NCI-H774 (cell line): Measurements from ENCODE around the gene GPR101.

Experiments
- DNase-seq: peaks from one replicate; lab custom pipeline; 2025; lab: John Stamatoyannopoulos, UW

Gene GPR101, protein sequence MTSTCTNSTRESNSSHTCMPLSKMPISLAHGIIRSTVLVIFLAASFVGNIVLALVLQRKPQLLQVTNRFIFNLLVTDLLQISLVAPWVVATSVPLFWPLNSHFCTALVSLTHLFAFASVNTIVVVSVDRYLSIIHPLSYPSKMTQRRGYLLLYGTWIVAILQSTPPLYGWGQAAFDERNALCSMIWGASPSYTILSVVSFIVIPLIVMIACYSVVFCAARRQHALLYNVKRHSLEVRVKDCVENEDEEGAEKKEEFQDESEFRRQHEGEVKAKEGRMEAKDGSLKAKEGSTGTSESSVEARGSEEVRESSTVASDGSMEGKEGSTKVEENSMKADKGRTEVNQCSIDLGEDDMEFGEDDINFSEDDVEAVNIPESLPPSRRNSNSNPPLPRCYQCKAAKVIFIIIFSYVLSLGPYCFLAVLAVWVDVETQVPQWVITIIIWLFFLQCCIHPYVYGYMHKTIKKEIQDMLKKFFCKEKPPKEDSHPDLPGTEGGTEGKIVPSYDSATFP

GRCh38 chrX:137033774-137034507 is at the start of gene GPR101:
TSS of gene GPR101 (minus strand) at chrX:137033995. CDS start at chrX:137031674, 2,321 bp downstream.
- DNase-seq, result no peak

- no peak for DNase-seq
Observed at GRCh38 chrX:137081239-137081638, 47.4 kb upstream of the GPR101 start.

GRCh38 chrX:137072396-137072795 is 38.6 kb upstream of the GPR101 start:
- no peak for DNase-seq

DNA sequence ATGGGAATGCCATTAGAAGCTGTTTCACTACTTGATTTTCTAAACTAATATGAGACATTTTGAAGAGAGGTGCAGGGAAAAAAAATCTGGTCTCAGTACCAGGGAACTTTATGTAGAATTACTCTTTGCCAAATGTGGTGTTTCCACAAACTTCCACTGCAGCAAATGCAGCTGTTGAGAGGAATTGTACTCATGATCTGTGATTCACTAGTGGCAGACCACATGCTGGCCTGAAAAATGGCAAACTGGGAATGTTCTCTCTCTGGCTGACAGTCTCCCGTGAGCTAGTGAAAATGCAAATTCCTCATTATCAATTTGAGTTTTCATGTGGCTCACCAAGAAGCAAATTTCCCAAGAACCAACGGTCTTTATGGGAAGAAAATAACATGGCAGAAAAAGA is 37.8 kb upstream of the GPR101 start:
- no peak for DNase-seq

DNA sequence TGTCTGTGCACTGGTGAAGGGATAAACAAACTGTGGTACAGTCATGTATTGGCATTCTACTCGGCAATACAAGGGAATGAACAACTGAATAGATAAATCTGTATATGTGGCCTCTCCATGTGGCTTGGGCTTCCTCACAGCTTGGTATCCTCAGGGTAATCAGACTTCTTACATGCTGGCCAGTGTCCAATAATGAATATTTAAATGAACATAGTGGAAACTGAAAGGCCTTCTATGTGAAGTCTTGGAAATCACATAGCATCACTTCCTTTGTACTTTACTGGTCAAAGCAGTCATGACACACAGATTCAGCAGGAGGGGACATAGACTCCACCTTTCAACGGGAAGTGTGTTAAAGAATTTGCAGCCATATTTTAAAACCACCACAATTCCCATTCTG is 33.4 kb upstream of the GPR101 start:
- no peak for DNase-seq

- peak; percentile 83 for DNase-seq
Observed at GRCh38 chrX:137062915-137063617, 29.3 kb upstream of the GPR101 start.

DNA sequence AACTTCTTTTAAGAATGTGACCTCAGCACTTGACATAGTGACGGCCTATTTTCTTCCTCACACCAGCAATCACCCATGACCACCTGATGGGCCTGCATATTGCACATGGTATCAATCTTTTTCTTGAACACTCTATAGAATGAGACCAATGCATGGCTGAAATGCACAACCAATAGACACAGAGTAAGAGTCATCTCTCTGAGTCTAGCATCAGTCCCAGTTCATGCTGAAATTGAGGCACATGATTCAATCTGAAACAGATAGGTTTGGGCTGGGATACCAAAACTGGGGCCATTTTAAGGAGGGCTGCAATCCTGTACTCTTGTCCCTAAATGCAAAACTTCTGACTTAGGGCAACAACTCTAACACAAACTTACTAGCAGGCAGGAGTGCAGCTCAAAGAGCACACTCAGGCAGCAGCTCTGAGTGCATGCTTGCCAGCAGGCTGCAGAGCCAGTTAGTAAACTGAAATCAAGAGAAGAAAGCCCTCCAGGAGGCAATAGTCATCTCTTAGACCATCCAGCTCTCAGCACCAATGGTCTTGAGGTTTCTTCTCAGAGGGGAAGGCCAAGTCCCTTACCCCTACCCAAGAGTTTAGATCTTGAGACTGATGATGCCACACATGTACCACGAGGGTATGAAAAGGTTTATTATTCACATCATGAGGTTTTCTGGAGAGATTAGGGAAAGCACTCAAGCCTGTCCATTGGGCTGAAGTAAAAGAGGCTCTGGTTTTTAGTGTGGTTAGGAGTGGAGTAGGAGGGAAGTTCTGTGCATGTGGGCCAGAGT is 24.7 kb upstream of the GPR101 start:
- no peak for DNase-seq

DNA sequence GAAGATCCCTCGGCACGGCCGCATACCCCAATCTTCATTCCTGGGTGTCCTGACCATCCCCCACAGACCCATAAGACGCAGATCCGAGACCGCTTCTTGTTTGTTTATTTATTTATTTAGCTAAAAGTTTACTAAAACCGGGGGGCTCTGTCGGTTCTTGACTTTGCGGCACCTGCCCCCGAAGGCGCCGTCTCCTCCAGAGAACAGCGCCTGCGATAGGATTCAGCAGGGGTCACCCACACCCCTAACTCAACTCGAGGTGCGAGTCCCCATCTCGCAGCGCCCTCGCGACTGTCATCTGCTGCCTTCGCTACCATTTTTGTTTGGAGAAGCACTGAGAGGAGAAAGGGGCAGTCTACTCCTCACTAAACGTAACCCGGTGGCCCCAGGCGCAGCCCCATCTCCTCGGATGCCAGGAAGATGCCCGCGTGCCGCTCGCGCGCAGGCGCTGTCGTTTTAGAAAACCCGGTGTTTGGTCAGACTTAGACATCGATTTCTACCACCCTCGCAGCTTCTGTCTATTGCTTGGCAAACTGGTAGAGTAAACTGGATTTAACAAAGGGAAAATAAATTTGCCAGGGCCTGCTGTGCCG is 18.9 kb upstream of the GPR101 start:
- DNase-seq, result peak; percentile 28

GRCh38 chrX:137051978-137052642 is 18.3 kb upstream of the GPR101 start:
- DNase-seq, result peak; percentile 79

GRCh38 chrX:137044893-137045292 is 11.1 kb upstream of the GPR101 start:
- no peak for DNase-seq

- DNase-seq, result no peak
Observed at GRCh38 chrX:137043736-137044135, 9.9 kb upstream of the GPR101 start.

- DNase-seq, result no peak
Observed at GRCh38 chrX:137041329-137041728, 7.5 kb upstream of the GPR101 start.

DNA sequence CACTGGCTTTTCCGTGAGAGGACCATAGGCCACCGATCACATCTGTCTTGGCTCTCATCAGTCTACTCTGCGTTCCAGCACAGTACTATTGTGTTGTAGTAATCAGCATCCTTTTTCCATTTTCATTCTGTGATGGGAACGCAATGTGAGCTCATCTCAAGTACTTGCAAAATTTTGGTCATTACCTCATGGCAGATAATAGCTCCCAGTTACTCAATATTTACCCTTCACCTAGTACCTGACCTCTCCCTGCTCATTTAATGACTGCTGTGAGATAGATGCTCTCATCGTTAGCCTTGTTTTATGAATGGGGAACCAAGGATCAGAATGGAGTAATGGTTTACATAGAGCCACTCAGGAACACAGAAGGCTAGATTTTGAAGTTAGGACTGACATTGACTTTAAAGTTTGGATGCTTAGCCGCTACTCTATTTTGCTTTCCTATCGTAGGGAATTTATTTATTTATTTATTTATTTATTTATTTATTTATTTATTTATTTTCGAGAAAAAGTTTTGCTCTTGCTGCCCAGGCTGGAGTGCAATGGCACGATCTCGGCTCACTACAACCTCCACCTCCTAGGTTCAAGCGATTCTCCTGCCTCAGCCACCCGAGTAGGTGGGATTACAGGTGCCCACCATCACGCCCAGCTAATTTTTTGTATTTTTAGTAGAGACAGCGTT is 6.5 kb upstream of the GPR101 start:
- DNase-seq, result no peak

GRCh38 chrX:137034508-137034872 is 695 bp upstream of the GPR101 start:
- DNase-seq, result no peak

GRCh38 chrX:137032841-137033773 is 688 bp downstream of the GPR101 start:
- DNase-seq, result no peak

DNA sequence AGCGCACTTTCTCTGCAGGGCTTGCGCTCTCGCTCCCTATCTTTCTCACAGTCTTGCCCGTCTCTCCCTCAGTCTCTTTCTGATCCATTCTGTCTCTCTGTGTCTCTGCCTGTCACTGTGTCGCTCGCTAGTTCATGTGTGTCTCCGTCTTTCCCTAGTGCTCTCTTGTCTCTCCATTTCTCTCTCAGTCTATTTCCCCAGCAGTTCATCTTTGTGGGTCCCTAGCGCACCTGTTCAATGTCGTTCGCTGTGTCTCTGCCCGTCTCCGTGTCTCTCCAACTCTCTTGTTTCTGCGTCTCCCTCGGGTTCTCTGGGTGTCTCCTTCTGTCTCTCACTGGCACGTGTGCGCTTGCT is 1.5 kb downstream of the GPR101 start:
- no peak for DNase-seq

- peak; percentile 18 for DNase-seq
Observed at GRCh38 chrX:137031517-137032340, 2.1 kb downstream of the GPR101 start.

GRCh38 chrX:137031039-137031438 is 2.8 kb downstream of the GPR101 start:
- no peak for DNase-seq
